ENCODE data around the gene TMEM30A. TPM values are rescaled to one million over a fixed set of nuclear protein-coding genes. Genes with fewer than 3 reads are reported as not detected.

The TMEM30A gene
- total RNA-seq, 1 donor: 126 TPM

DNA sequence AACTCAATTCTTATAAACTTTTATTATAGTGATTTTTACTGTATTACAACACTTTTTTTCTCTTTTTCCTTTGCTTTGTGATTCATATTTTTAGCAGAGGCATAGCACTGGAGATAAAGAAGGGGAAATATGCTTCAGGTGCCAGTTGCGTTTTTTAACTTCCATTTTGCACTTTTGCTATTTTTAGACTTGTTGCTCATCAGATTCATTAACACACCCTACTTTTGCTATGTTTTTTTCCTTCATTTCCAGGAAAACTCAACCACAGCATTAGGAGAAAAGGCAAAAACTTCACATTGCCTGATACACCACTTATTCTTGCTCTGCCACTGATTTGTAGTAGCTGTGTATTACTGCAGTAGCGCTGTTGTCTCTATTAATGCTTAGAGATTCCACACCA, 8.0 kb upstream of the TMEM30A start:
- Histone ChIP-seq H4K20me1 (ENCODE audit: insufficient read depth, low read length) (no peaks in the 10 kb centered on the region), H3K4me1 (ENCODE audit: insufficient read depth, low read length) (no peaks in the 10 kb centered on the region), H3K36me3 (ENCODE audit: insufficient read depth, low read length) (no peaks in the 10 kb centered on the region), H2AFZ (ENCODE audit: low read length) (no peak overlapping the region), H3K27ac (ENCODE audit: low read depth, low read length) (no peak overlapping the region), H3K4me3 (ENCODE audit: insufficient read depth, low read length) (no peak overlapping the region), H3K4me2 (ENCODE audit: insufficient read depth, low read length) (no peak overlapping the region), H3K27me3 (ENCODE audit: insufficient read depth, low read length) (no peaks in the 10 kb centered on the region), H3K79me2 (ENCODE audit: insufficient read depth, low read length) (no peaks in the 10 kb centered on the region), H3K9me3 (ENCODE audit: low read depth, low read length) (no peaks in the 10 kb centered on the region)
- TF ChIP-seq, protein P1, sequence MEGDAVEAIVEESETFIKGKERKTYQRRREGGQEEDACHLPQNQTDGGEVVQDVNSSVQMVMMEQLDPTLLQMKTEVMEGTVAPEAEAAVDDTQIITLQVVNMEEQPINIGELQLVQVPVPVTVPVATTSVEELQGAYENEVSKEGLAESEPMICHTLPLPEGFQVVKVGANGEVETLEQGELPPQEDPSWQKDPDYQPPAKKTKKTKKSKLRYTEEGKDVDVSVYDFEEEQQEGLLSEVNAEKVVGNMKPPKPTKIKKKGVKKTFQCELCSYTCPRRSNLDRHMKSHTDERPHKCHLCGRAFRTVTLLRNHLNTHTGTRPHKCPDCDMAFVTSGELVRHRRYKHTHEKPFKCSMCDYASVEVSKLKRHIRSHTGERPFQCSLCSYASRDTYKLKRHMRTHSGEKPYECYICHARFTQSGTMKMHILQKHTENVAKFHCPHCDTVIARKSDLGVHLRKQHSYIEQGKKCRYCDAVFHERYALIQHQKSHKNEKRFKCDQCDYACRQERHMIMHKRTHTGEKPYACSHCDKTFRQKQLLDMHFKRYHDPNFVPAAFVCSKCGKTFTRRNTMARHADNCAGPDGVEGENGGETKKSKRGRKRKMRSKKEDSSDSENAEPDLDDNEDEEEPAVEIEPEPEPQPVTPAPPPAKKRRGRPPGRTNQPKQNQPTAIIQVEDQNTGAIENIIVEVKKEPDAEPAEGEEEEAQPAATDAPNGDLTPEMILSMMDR (IDR thresholded peaks at IDR 0.05; ENCODE audit: extremely low read depth, low read depth, low read length): no peak
- no peak for DNase-seq (ENCODE audit: insufficient read length, low spot score, missing footprints)

DNA sequence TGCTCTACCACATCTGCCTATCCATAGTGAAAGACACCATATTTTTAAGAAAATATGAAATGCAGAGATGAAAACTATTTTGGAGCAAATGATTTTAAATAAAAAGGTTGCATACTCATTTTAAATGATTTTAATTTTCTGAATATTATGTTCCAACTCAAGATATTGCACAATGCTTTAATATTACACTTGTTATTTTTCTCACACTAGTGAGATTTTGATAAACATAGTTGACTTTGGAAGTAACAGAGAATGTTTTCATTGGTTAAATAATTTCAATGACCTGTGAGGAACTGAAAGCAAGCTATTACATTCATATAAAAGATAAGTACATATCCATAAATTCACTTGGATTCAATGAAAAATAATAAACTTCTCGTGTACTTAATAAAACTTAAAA, 7.2 kb upstream of the TMEM30A start:
- DNase-seq (ENCODE audit: insufficient read length, low spot score, missing footprints): no peak
- H2AFZ ChIP-seq (ENCODE audit: low read length): no peak overlapping the region
- TF ChIP-seq, protein P1 (IDR thresholded peaks at IDR 0.05; ENCODE audit: extremely low read depth, low read depth, low read length): no peak
- H3K9me3 ChIP-seq (ENCODE audit: low read depth, low read length): no peaks in the 10 kb centered on the region
- no peaks in the 10 kb centered on the region for H3K4me1 ChIP-seq (ENCODE audit: insufficient read depth, low read length)
- no peak overlapping the region for H3K27ac ChIP-seq (ENCODE audit: low read depth, low read length)
- H3K79me2 ChIP-seq (ENCODE audit: insufficient read depth, low read length): no peaks in the 10 kb centered on the region
- no peaks in the 10 kb centered on the region for H4K20me1 ChIP-seq (ENCODE audit: insufficient read depth, low read length)
- H3K36me3 ChIP-seq (ENCODE audit: insufficient read depth, low read length): no peaks in the 10 kb centered on the region
- no peak overlapping the region for H3K4me3 ChIP-seq (ENCODE audit: insufficient read depth, low read length)
- H3K4me2 ChIP-seq (ENCODE audit: insufficient read depth, low read length): no peak overlapping the region
- no peaks in the 10 kb centered on the region for H3K27me3 ChIP-seq (ENCODE audit: insufficient read depth, low read length)

DNA sequence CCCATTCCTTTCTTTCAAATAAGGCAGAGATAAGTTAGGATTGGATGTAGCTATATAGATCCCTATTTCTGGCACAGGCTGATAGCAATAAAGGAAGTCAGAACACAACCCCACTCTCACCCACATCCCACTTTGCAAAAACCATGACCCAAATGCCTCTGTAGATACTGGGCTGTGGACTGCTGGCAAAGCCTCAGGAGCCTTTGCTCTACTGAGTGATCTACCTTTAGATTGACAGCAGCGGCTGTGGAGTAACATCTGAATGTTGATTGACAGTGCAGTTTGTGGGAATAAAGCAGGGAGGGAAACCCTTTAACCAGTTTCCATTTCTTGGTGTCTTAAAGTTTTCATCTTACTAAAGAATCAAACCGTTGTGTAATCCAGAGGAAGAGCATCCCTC, 6.7 kb upstream of the TMEM30A start:
- Histone ChIP-seq H3K4me3 (ENCODE audit: insufficient read depth, low read length) (no peak overlapping the region), H3K79me2 (ENCODE audit: insufficient read depth, low read length) (no peaks in the 10 kb centered on the region), H4K20me1 (ENCODE audit: insufficient read depth, low read length) (no peaks in the 10 kb centered on the region), H2AFZ (ENCODE audit: low read length) (no peak overlapping the region), H3K9me3 (ENCODE audit: low read depth, low read length) (no peaks in the 10 kb centered on the region), H3K27ac (ENCODE audit: low read depth, low read length) (no peak overlapping the region), H3K4me2 (ENCODE audit: insufficient read depth, low read length) (no peak overlapping the region), H3K27me3 (ENCODE audit: insufficient read depth, low read length) (no peaks in the 10 kb centered on the region), H3K36me3 (ENCODE audit: insufficient read depth, low read length) (no peaks in the 10 kb centered on the region), H3K4me1 (ENCODE audit: insufficient read depth, low read length) (no peaks in the 10 kb centered on the region)
- DNase-seq (ENCODE audit: insufficient read length, low spot score, missing footprints): no peak
- TF ChIP-seq, protein P1 (IDR thresholded peaks at IDR 0.05; ENCODE audit: extremely low read depth, low read depth, low read length): no peak

DNA sequence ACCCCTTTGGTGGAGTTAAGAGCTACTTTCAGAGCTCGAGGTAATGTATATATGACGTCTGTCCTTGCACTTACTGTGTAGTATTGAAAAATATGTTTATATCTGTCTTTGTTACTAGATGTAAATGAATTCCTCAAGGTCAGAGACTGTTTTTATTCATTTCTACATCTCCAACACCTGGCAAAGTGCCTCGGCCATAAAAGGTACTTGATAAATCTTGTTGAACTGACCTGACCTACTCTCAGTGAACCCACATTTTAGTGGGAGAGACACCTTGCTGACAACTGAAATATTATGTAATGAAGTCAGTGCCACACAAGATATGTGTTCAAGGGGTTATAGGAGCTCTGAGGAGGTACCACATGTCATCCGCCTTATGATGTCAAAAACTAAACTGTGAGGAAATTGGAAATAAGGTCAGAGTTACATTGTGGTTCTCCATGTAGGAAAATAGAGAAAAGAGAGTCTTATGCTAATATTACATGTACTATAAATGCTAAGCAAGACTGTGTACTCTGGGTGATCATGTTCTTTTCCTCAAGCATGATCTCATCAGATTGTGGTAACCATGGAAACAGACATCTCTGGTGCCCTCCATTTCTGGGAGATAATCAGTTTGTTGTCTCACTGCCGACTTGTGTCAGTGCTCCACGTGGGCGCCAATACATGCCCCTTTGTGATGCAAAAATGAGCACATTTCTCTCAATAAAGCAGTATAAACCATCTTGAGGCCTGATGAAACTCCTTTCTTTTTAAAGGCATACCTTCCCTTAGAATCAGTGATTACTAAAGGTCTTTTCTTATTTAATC, 5.7 kb upstream of the TMEM30A start:
- no peak overlapping the region for H2AFZ ChIP-seq (ENCODE audit: low read length)

More for the DNA sequence above, 5.7 kb upstream of the TMEM30A start:
- Histone ChIP-seq H3K4me1 (ENCODE audit: insufficient read depth, low read length) (peaks cover 5% of the 10 kb centered on the region), H3K4me2 (ENCODE audit: insufficient read depth, low read length) (no peak overlapping the region), H3K27me3 (ENCODE audit: insufficient read depth, low read length) (no peaks in the 10 kb centered on the region), H3K36me3 (ENCODE audit: insufficient read depth, low read length) (no peaks in the 10 kb centered on the region), H3K27ac (ENCODE audit: low read depth, low read length) (no peak overlapping the region), H3K4me3 (ENCODE audit: insufficient read depth, low read length) (no peak overlapping the region), H3K9me3 (ENCODE audit: low read depth, low read length) (no peaks in the 10 kb centered on the region), H4K20me1 (ENCODE audit: insufficient read depth, low read length) (no peaks in the 10 kb centered on the region), H3K79me2 (ENCODE audit: insufficient read depth, low read length) (peaks cover under 1% of the 10 kb centered on the region)
- TF ChIP-seq, protein P1 (IDR thresholded peaks at IDR 0.05; ENCODE audit: extremely low read depth, low read depth, low read length): no peak
- no peak for DNase-seq (ENCODE audit: insufficient read length, low spot score, missing footprints)

Data from osteoblast (primary cell).